BE2C (cell line): ENCODE results near the gene RGMA.

Experiments used
- DNase-seq: peaks from one replicate; pipeline ENCODE4 v3.0.0-alpha.2; 2020
- H3K27me3 ChIP-seq: fragments of 250-450 bp; sonication (Bioruptor Pico); 2 replicates; pipeline ENCODE4 v1.5.1; 2020; ENCODE audit warnings: mild to moderate bottlenecking
- H3K36me3 ChIP-seq: fragments of 250-450 bp; sonication (Bioruptor Pico); 2 replicates; pipeline ENCODE4 v1.5.1; 2020; ENCODE audit warnings: mild to moderate bottlenecking
- H3K4me1 ChIP-seq: fragments of 250-450 bp; sonication (Bioruptor Pico); 2 replicates; pipeline ENCODE4 v1.5.1; 2020
- H3K4me3 ChIP-seq: 2 replicates; pipeline ENCODE4 v1.5.1; 2011; ENCODE audit warnings: low read depth, low read length
- H3K9me3 ChIP-seq: fragments of 250-450 bp; sonication (Bioruptor Pico); 2 replicates; pipeline ENCODE4 v1.5.1; 2020
- CTCF ChIP-seq: IDR thresholded peaks from 2 replicates; pipeline ENCODE4 v1.5.1; 2012; ENCODE audit warnings: mild to moderate bottlenecking, low read depth, low read length

The RGMA gene

GRCh38 chr15:93018574-93018973, 70.4 kb downstream of the RGMA start:
- Histone ChIP-seq H3K9me3 (no peaks in the 10 kb centered on the region), H3K4me3 (no peak overlapping the region), H3K4me1 (no peaks in the 10 kb centered on the region), H3K27me3 (no peaks in the 10 kb centered on the region), H3K36me3 (peaks cover 96% of the 10 kb centered on the region)
- DNase-seq, result no peak
- TF ChIP-seq CTCF, result peak; percentile 44

GRCh38 chr15:93017526-93017925, 71.5 kb downstream of the RGMA start:
- no peak overlapping the region for H3K4me3 ChIP-seq
- no peaks in the 10 kb centered on the region for H3K27me3 ChIP-seq
- no peak for TF ChIP-seq CTCF
- H3K36me3 ChIP-seq, result peaks cover 96% of the 10 kb centered on the region
- H3K4me1 ChIP-seq, result no peaks in the 10 kb centered on the region
- no peak for DNase-seq
- H3K9me3 ChIP-seq, result no peaks in the 10 kb centered on the region

GRCh38 chr15:93012786-93013185, 76.2 kb downstream of the RGMA start:
- Histone ChIP-seq H3K4me1 (no peaks in the 10 kb centered on the region), H3K36me3 (peaks cover 96% of the 10 kb centered on the region), H3K9me3 (no peaks in the 10 kb centered on the region), H3K4me3 (no peak overlapping the region), H3K27me3 (no peaks in the 10 kb centered on the region)
- no peak for TF ChIP-seq CTCF
- DNase-seq, result no peak

GRCh38 chr15:93007994-93008393, 81.0 kb downstream of the RGMA start:
- no peaks in the 10 kb centered on the region for H3K27me3 ChIP-seq
- TF ChIP-seq CTCF, result no peak
- H3K4me3 ChIP-seq, result no peak overlapping the region
- DNase-seq, result no peak
- no peaks in the 10 kb centered on the region for H3K4me1 ChIP-seq
- no peaks in the 10 kb centered on the region for H3K9me3 ChIP-seq
- peaks cover 85% of the 10 kb centered on the region for H3K36me3 ChIP-seq

GRCh38 chr15:93005133-93005532, 83.9 kb downstream of the RGMA start:
- H3K36me3 ChIP-seq, result peaks cover 85% of the 10 kb centered on the region
- no peaks in the 10 kb centered on the region for H3K9me3 ChIP-seq
- no peak for DNase-seq

GRCh38 chr15:93001881-93002280, 87.1 kb downstream of the RGMA start:
- DNase-seq, result no peak
- Histone ChIP-seq H3K27me3 (no peaks in the 10 kb centered on the region), H3K4me3 (no peak overlapping the region), H3K9me3 (no peaks in the 10 kb centered on the region), H3K4me1 (no peaks in the 10 kb centered on the region), H3K36me3 (peaks cover 90% of the 10 kb centered on the region)
- no peak for TF ChIP-seq CTCF

More at GRCh38 chr15:93005133-93005532, 83.9 kb downstream of the RGMA start:
- H3K27me3 ChIP-seq, result no peaks in the 10 kb centered on the region
- no peak for TF ChIP-seq CTCF
- no peaks in the 10 kb centered on the region for H3K4me1 ChIP-seq
- H3K4me3 ChIP-seq, result no peak overlapping the region
